A673 (cell line): ENCODE data around the gene PDE10A. TPM values are rescaled to one million over a fixed set of nuclear protein-coding genes. Genes with fewer than 3 reads are reported as not detected.

Experiments
- BruUV-seq: library from RNA; stranded (reverse); fragments of 400-500 nt; replicated peaks from 2 replicates; lab custom pipeline; 2021; lab: Mats Ljungman, UMichigan
- CTCF ChIA-PET: fragments of 300-600 bp; sonication (Branson Sonifier 250); formaldehyde crosslinking; loops from one replicate; lab custom pipeline; 2022; ENCODE audit warnings: antibody characterized with exemption; lab: Charles Lee
- POLR2A ChIA-PET: fragments of 300-600 bp; sonication (Branson Sonifier 250); formaldehyde crosslinking; loops from one replicate; lab custom pipeline; 2022; ENCODE audit warnings: antibody characterized with exemption; ENCODE audit not compliant: low non-redundant PET; lab: Charles Lee
- DNase-seq: peaks from one replicate; pipeline ENCODE4 v3.0.0-alpha.2; 2015; ENCODE audit warnings: low spot score
- H3K27ac ChIP-seq: fragments of 200-600 bp; sonication (generic); 2 replicates; pipeline ENCODE4 v1.5.1; 2016; ENCODE audit warnings: mixed run types, low read depth, mild to moderate bottlenecking, mixed read lengths, antibody characterized with exemption, low read length; ENCODE audit not compliant: poor library complexity, severe bottlenecking
- H3K27me3 ChIP-seq: fragments of 200-600 bp; sonication (generic); replicated peaks from 2 replicates; pipeline ENCODE4 v1.6.1; 2017; ENCODE audit warnings: mixed run types, low read depth, mild to moderate bottlenecking, mixed read lengths, antibody characterized with exemption, low read length; ENCODE audit not compliant: insufficient read depth, poor library complexity
- H3K36me3 ChIP-seq: fragments of 200-600 bp; sonication (generic); 2 replicates; pipeline ENCODE4 v1.6.1; 2016; ENCODE audit warnings: mixed run types, mild to moderate bottlenecking, mixed read lengths, antibody characterized with exemption, low read length; ENCODE audit not compliant: insufficient read depth, poor library complexity, severe bottlenecking
- H3K4me1 ChIP-seq: fragments of 200-600 bp; sonication (generic); 2 replicates; pipeline ENCODE4 v1.6.1; 2017; ENCODE audit warnings: mixed run types, mild to moderate bottlenecking, mixed read lengths, antibody characterized with exemption, low read length; ENCODE audit not compliant: insufficient read depth, poor library complexity, severe bottlenecking
- H3K4me3 ChIP-seq: fragments of 200-600 bp; sonication (generic); 2 replicates; pipeline ENCODE4 v1.5.1; 2016; ENCODE audit warnings: low read depth, mixed run types, mild to moderate bottlenecking, mixed read lengths, low read length; ENCODE audit not compliant: poor library complexity, severe bottlenecking
- H3K9me3 ChIP-seq: fragments of 200-600 bp; sonication (generic); 2 replicates; pipeline ENCODE4 v1.6.1; 2016; ENCODE audit warnings: mixed run types, low read depth, mild to moderate bottlenecking, mixed read lengths, antibody characterized with exemption, low read length; ENCODE audit not compliant: poor library complexity, severe bottlenecking
- EZH2 ChIP-seq: fragments of 200-600 bp; sonication (generic); IDR thresholded peaks from 2 replicates; pipeline ENCODE4 v1.6.1; 2017; ENCODE audit warnings: borderline replicate concordance, low read depth, mild to moderate bottlenecking, mixed read lengths, antibody characterized with exemption, low read length; ENCODE audit not compliant: poor library complexity, severe bottlenecking
- intact Hi-C: fragments of 100-400 bp; cut with micrococcal nuclease; formaldehyde crosslinking; loops from one replicate; pipeline ENCODE4 v1.10.0; 2022; ENCODE audit not compliant: unreplicated experiment
- total RNA-seq: library from RNA; stranded (reverse); gene quantifications from 2 replicates; pipeline ENCODE4 v1.2.3, GENCODE V29; 2021
- TF ChIP-seq, protein P1 (sequence below): fragments of 300-800, 200-600 bp; sonication (generic); conservative IDR thresholded peaks from 2 replicates; pipeline ENCODE4 v1.5.1; 2017; ENCODE audit warnings: low read depth, mild to moderate bottlenecking, antibody characterized with exemption, low read length, moderate library complexity, mixed read lengths

PDE10A gene
- total RNA-seq, 1 experiment from 2014 or later: 2.3 TPM

- Histone ChIP-seq H3K36me3 (no peaks in the 10 kb centered on the region), H3K27ac (no peak overlapping the region), H3K4me1 (no peaks in the 10 kb centered on the region), H3K27me3 (peaks cover 79% of the 10 kb centered on the region), H3K9me3 (no peaks in the 10 kb centered on the region), H3K4me3 (no peak overlapping the region)
- ChIA-PET POLR2A (no interaction called here), CTCF (no interaction called here)
- TF ChIP-seq EZH2: no peak
- TF ChIP-seq, protein P1, sequence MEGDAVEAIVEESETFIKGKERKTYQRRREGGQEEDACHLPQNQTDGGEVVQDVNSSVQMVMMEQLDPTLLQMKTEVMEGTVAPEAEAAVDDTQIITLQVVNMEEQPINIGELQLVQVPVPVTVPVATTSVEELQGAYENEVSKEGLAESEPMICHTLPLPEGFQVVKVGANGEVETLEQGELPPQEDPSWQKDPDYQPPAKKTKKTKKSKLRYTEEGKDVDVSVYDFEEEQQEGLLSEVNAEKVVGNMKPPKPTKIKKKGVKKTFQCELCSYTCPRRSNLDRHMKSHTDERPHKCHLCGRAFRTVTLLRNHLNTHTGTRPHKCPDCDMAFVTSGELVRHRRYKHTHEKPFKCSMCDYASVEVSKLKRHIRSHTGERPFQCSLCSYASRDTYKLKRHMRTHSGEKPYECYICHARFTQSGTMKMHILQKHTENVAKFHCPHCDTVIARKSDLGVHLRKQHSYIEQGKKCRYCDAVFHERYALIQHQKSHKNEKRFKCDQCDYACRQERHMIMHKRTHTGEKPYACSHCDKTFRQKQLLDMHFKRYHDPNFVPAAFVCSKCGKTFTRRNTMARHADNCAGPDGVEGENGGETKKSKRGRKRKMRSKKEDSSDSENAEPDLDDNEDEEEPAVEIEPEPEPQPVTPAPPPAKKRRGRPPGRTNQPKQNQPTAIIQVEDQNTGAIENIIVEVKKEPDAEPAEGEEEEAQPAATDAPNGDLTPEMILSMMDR: no peak
- no TSS peak for BruUV-seq
- intact Hi-C loops: no loop called here
- DNase-seq: no peak
These were observed 8.9 kb downstream of the PDE10A start for GRCh38 chr6:165654144-165654543.

GRCh38 chr6:165653607-165654006 lies 9.4 kb downstream of the PDE10A start:
- H3K4me1 ChIP-seq: no peaks in the 10 kb centered on the region
- H3K27me3 ChIP-seq: peaks cover 79% of the 10 kb centered on the region
- TF ChIP-seq, protein P1: no peak
- no peak for TF ChIP-seq EZH2
- no peaks in the 10 kb centered on the region for H3K36me3 ChIP-seq
- H3K4me3 ChIP-seq: no peak overlapping the region
- H3K9me3 ChIP-seq: no peaks in the 10 kb centered on the region
- POLR2A ChIA-PET: no interaction called here
- CTCF ChIA-PET: no interaction called here
- no peak overlapping the region for H3K27ac ChIP-seq
- BruUV-seq: no TSS peak
- intact Hi-C loops: no loop called here
- DNase-seq: no peak

GRCh38 chr6:165653196-165653595 lies 9.8 kb downstream of the PDE10A start:
- TF ChIP-seq, protein P1: no peak
- TF ChIP-seq EZH2: no peak
- H3K4me1 ChIP-seq: no peaks in the 10 kb centered on the region
- BruUV-seq: no TSS peak
- DNase-seq: no peak
- peaks cover 77% of the 10 kb centered on the region for H3K27me3 ChIP-seq
- CTCF ChIA-PET: no interaction called here
- no peak overlapping the region for H3K4me3 ChIP-seq
- intact Hi-C loops: no loop called here
- POLR2A ChIA-PET: no interaction called here
- H3K36me3 ChIP-seq: no peaks in the 10 kb centered on the region
- H3K27ac ChIP-seq: no peak overlapping the region
- no peaks in the 10 kb centered on the region for H3K9me3 ChIP-seq
